Right atrium auricular region (tissue), 2 donors: ENCODE measurements around the gene FSCN2. TPM values are rescaled to one million over a fixed set of nuclear protein-coding genes. Genes with fewer than 3 reads are reported as not detected.

Experiments
- DNase-seq: peaks from one replicate; pipeline ENCODE4 v3.0.0-alpha.2; 2019; ENCODE audit warnings: low spot score
- H3K27ac ChIP-seq, 2 donors: fragments of 200-600 bp; sonication (generic); 1 replicate in 1 of 2; 2 replicates in 1 of 2; pipeline ENCODE4 v1.5.1; 2016 to 2019
- H3K27me3 ChIP-seq, 2 donors: fragments of 200-600 bp; sonication (generic); one replicate each; pipeline versions ENCODE4 v1.5.1 to v1.6.0; 2017 to 2019
- H3K36me3 ChIP-seq: fragments of 200-600 bp; sonication (generic); one replicate; pipeline ENCODE4 v1.5.1; 2016
- H3K4me1 ChIP-seq, 2 donors: fragments of 200-600 bp; sonication (generic); one replicate each; pipeline versions ENCODE4 v1.5.1 to v1.6.0; 2017 to 2019
- H3K4me3 ChIP-seq, 2 donors: fragments of 200-600 bp; sonication (generic); 1 replicate in 1 of 2; 2 replicates in 1 of 2; pipeline ENCODE4 v1.5.1; 2017 to 2019; ENCODE audit warnings: mild to moderate bottlenecking in 1 of 2, moderate library complexity in 1 of 2
- H3K9me3 ChIP-seq, 2 donors: fragments of 200-600 bp; sonication (generic); one replicate each; pipeline ENCODE4 v1.5.1; 2019
- CTCF ChIP-seq, 2 donors: fragments of 200-600 bp; sonication (generic); IDR thresholded peaks; one replicate each; pipeline ENCODE4 v1.5.1; 2019; ENCODE audit warnings: antibody characterized with exemption in 2 of 2
- total RNA-seq, 2 donors: library from RNA; depleted of rRNA; stranded (reverse); fragments of >200 nt; gene quantifications; one replicate each; pipeline ENCODE4 v1.1.0, GENCODE V29; 2016

The FSCN2 gene
- total RNA-seq, 2 donors from 2014 or later = 0.63 to 0.74 TPM

DNA sequence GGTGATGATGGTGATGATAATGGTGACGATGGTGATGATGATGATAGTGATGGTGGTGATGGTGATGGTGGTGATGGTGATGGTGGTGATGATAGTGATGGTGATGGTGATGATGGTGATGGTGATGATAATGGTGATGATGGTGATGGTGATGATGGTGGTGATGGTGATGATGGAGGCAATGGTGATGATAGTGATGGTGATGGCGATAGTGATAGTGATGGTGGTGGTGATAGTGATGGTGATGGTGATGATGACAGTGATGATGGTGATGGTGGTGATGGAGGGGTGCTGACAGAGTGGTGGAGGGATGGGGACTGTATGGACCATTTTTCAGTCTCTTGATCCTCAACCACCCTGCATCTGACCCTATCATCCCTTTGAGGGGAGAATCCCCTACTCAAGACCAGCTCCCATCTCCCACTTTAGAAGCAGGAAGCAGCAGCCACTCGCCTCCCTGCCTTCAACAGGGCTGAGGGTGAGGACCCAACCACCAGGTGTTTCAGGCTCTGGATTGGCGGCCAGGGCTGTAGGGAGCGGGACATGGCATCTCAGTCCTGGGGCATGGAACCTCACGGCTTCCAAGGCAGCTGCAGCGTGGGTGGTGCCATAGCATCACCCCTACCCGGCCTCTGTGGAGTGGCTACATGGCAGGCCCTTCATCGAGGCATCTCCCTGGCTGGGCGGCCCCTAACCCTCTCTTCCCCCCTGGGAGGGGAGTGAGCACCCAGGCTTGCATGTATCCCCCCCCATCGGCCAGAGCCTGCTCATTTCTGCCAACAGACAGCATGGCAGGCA, 4.5 kb downstream of the FSCN2 start:
- no peak for DNase-seq
- H3K4me1 ChIP-seq = peaks cover 0 to 19% of the 10 kb centered on the region in 2 donors
- no peak overlapping the region for H3K4me3 ChIP-seq
- no peak for TF ChIP-seq CTCF (IDR thresholded peaks at IDR 0.05)
- H3K9me3 ChIP-seq = no peaks in the 10 kb centered on the region
- H3K36me3 ChIP-seq = no peaks in the 10 kb centered on the region
- no peak overlapping the region for H3K27ac ChIP-seq
- H3K27me3 ChIP-seq = peaks cover 6 to 18% of the 10 kb centered on the region in 2 donors

GRCh38 chr17:81533339-81534141, 5.4 kb downstream of the FSCN2 start:
- Histone ChIP-seq H3K27ac (no peak overlapping the region), H3K4me3 (no peak overlapping the region), H3K9me3 (no peaks in the 10 kb centered on the region), H3K4me1 (peaks cover 0 to 21% of the 10 kb centered on the region in 2 donors), H3K27me3 (peaks cover 6 to 19% of the 10 kb centered on the region in 2 donors), H3K36me3 (no peaks in the 10 kb centered on the region)
- no peak for DNase-seq
- no peak for TF ChIP-seq CTCF (IDR thresholded peaks at IDR 0.05)

GRCh38 chr17:81534157-81535006, 6.2 kb downstream of the FSCN2 start:
- Histone ChIP-seq H3K27ac (no peak overlapping the region), H3K27me3 (peaks cover 6 to 19% of the 10 kb centered on the region in 2 donors), H3K4me3 (no peak overlapping the region), H3K36me3 (no peaks in the 10 kb centered on the region), H3K9me3 (no peaks in the 10 kb centered on the region), H3K4me1 (peaks cover 0 to 21% of the 10 kb centered on the region in 2 donors)
- DNase-seq = no peak
- TF ChIP-seq CTCF (IDR thresholded peaks at IDR 0.05) = no peak

- no peak for TF ChIP-seq CTCF (IDR thresholded peaks at IDR 0.05)
- Histone ChIP-seq H3K27ac (no peak overlapping the region), H3K4me1 (peaks cover 0 to 21% of the 10 kb centered on the region in 2 donors), H3K27me3 (peaks cover 6 to 19% of the 10 kb centered on the region in 2 donors), H3K9me3 (no peaks in the 10 kb centered on the region), H3K36me3 (peaks cover 3% of the 10 kb centered on the region), H3K4me3 (no peak overlapping the region)
- DNase-seq = no peak
Observed at GRCh38 chr17:81535007-81535328, 6.8 kb downstream of the FSCN2 start.

DNA sequence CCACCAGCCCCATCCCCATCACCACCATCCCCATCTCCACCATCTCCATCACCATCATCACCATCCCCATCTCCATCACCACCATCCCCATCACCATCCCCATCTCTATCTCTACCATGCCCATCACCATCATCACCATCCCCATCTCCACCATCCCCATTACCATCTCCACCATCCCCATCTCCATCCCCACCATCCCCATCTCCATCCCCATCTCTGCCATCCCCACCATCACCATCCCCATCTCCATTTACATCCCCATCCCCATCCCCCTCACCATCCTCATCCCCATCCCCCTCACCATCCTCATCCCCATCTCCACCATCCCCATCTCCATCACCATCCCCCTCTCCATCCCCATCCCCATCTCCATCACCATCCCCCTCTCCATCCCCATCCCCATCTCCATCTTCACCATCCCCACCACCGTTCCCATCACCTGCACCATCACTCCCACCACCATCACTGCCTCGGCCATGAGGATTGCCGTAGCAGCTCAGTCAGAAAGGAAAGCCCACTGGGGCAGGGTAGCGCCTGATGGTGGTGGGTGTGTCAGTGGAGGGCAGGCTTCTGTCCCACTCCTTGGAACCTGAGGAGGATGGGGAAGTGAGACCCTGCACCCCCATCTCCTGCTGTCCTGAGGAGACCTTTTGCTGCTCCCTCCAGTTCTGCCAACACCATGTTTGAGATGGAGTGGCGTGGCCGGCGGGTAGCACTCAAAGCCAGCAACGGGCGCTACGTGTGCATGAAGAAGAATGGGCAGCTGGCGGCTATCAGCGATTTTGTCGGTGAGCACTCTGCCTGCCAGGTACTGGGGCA, 7.5 kb downstream of the FSCN2 start:
- Histone ChIP-seq H3K36me3 (peaks cover 11% of the 10 kb centered on the region), H3K27me3 (peaks cover 6 to 19% of the 10 kb centered on the region in 2 donors), H3K27ac (no peak overlapping the region), H3K9me3 (no peaks in the 10 kb centered on the region), H3K4me1 (peaks cover 0 to 21% of the 10 kb centered on the region in 2 donors), H3K4me3 (no peak overlapping the region)
- no peak for DNase-seq
- TF ChIP-seq CTCF (IDR thresholded peaks at IDR 0.05) = no peak
